ENCODE data around the gene WDR27.
"Not testable (repeated sequence)": the region's sequence is repeated elsewhere in the genome, so short reads cannot be mapped to it uniquely, and the experiment has no call there.

Gene WDR27

GRCh38 chr6:169604076-169604475 is 97.8 kb downstream of the WDR27 start:
- no peak for DNase-seq (ENCODE audit: low read depth in 2 of 2)

DNA sequence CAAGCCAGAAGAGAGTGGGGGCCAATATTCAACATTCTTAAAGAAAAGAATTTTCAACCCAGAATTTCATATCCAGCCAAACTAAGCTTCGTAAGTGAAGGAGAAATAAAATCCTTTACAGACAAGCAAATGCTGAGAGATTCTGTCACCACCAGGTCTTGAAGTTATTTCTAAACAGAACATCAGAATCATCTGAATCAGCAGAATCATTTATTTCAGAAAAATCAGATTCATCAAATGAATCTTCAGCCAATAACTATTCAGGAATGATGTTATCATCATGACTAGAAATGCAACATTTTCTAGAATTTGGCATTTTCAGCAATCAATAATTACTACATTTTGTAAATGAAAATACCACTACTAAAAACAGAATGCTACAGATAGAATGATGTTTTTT is 100.7 kb downstream of the WDR27 start:
- DNase-seq (ENCODE audit: low read depth in 2 of 2) = not testable (repeated sequence)

GRCh38 chr6:169592558-169592957 is 109.3 kb downstream of the WDR27 start:
- no peak for DNase-seq (ENCODE audit: low read depth in 2 of 2)

DNA sequence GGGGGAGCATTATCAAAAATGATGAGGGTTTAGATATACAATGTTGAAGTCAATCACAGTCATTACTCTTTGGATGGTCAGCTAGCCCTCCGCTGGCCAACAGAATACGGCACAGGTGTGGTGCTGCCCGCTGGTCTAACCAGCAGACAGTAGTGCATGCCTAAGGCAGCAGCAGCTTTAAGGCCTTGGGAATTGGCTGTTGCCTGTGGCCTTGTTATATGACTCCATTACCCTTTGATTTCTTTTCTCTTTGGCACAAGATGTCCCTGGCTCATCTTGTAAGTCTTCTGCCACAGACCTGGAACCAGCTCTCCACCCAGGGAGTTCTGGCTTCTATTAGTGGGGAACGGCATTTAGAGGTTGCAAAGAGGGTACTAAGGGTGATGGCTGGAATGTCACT is 110.2 kb downstream of the WDR27 start:
- DNase-seq (ENCODE audit: low read depth in 2 of 2) = no peak

DNA sequence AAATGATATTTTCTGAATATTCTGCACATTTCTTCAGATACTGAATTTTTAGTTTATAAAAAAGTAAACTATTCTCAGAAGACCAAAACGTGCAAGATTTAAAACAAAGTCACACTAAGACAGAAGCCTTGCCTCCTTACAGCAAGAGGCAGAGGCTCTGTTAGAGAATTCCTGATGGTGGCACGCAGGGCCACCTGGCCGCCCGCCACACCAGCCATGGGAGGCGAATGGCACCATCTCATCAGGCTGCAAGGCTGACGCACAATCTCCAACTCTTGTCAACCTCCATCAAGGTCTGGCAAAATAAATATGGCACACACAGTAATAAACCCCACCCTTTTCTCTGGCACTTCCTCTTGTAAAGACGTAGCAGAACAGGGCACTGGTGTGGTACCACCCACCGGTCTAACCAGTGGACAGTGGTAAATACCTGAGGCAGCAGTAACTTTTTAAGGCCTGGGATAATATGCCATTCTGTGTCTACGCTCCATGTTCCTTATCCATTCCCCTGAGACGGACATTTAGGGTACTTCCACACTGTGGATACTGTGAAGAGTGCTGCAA is 111.4 kb downstream of the WDR27 start:
- DNase-seq (ENCODE audit: low read depth in 2 of 2) = no peak

DNA sequence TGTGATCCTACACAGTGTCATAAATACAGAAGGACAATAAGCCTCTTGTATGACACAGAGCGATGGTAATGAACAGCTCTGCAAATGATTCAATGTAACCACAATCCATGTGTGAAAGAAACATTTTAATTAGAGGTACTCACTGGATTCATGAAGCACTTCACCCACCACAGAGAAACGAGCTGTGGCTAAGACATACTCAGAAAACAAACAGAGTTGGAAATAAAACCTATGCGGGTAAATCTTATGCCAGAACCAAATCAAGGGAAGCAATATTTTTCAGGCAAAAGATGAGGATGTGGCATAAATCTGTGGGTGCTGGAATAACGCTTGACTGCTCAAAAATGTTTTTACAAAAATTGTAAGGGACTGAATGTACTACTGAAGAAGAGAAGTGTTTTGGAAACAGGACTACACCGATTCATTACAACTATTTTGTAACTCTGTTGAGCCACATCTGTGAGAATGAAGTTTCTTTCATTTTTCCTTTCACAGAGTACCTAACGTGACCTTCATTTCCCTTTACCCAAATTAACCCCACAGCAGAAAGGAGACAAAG is 112.1 kb downstream of the WDR27 start:
- no peak for DNase-seq (ENCODE audit: low read depth in 2 of 2)

GRCh38 chr6:169589293-169589692 is 112.5 kb downstream of the WDR27 start:
- DNase-seq (ENCODE audit: low read depth in 2 of 2) = no peak

DNA sequence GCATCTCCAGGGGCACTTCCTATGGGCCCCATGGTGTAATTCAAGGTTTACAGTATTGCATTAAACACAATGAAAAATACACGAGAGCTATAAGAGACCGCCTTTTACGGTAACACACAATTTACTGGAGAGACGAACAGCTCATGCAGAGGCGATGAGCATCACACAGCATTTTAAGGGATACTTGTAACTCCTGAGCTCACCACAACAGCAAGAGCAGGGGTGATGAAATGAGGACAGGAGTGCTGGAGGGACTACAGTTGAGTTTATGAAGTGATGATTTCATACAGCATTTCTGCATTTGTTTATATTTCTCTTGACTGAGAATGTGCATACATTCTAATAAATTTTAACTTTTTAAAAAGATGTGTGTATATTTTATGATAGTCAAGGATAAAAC is 113.9 kb downstream of the WDR27 start:
- DNase-seq (ENCODE audit: low read depth in 2 of 2) = no peak

- no peak for DNase-seq (ENCODE audit: low read depth in 2 of 2)
Observed at GRCh38 chr6:169583886-169584541, 117.8 kb downstream of the WDR27 start.

GRCh38 chr6:169579407-169580111 is 122.3 kb downstream of the WDR27 start:
- no peak for DNase-seq (ENCODE audit: low read depth in 2 of 2)

GRCh38 chr6:169577974-169578373 is 123.9 kb downstream of the WDR27 start:
- DNase-seq (ENCODE audit: low read depth in 2 of 2) = no peak

DNA sequence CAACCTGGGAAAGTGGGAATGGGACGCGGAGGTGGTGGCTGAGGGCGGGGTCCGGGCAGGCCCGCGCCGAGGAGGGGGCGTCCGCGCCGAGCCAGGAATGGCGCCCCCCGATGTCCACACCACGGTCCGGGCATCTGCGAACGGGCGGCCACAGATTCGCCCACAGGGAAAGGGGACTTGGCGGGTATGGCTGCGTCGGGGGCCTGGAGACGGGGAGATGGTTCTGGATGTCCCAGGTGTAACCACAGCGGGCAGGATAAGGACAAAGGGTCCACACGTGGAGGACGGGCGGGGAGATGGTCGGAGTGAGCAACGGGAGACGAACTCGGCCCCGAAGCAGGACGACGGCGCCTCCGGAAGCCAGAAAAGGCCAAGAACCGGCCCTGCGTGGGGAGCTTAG is 124.6 kb downstream of the WDR27 start:
- no peak for DNase-seq (ENCODE audit: low read depth in 2 of 2)

- no peak for DNase-seq (ENCODE audit: low read depth in 2 of 2)
Observed at GRCh38 chr6:169575821-169576220, 126.0 kb downstream of the WDR27 start.

DNA sequence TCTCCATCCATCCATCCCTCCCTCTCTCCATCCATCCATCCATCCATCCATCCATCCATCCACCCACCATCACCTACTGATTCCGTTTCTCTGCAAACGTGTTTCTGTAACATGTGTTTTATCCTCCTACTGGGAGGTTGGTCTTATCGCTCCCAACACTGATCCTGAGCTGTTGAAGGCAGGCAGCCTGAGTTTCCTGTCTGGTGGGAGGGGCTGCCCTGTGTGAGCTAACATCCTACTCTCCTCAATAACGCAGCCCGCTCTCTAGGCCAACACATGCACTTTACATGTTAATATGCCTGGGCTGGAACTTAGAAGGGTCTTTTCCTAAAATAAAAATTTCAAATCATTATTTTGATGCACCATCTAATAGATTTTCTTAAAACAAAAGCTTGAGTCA is 126.5 kb downstream of the WDR27 start:
- no peak for DNase-seq (ENCODE audit: low read depth in 2 of 2)

- DNase-seq (ENCODE audit: low read depth in 2 of 2) = no peak
Observed at GRCh38 chr6:169574420-169574819, 127.4 kb downstream of the WDR27 start.

DNA sequence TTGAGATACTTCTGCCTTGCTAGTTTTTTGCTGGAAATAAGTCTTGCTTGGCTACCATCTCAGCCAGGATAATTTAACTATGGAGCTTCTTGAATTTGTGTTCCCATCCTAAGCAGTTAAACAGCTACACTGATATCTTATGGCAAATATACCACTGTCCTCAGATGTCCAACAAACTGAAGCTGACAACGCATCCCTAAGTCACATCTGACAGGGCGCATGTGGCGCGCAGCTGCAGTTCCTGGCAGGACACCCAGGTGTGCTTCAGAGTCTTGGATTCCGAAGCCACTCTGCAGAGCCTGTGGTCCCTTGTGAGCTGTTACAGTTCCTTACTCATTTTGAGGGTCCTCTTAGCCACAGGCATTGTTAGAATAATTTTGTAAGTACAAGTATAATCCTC is 127.9 kb downstream of the WDR27 start:
- DNase-seq (ENCODE audit: low read depth in 2 of 2) = no peak

GRCh38 chr6:169571123-169571962 is 130.5 kb downstream of the WDR27 start:
- DNase-seq (ENCODE audit: low read depth in 2 of 2) = no peak

- no peak for DNase-seq (ENCODE audit: low read depth in 2 of 2)
Observed at GRCh38 chr6:169568314-169569087, 133.3 kb downstream of the WDR27 start.

DNA sequence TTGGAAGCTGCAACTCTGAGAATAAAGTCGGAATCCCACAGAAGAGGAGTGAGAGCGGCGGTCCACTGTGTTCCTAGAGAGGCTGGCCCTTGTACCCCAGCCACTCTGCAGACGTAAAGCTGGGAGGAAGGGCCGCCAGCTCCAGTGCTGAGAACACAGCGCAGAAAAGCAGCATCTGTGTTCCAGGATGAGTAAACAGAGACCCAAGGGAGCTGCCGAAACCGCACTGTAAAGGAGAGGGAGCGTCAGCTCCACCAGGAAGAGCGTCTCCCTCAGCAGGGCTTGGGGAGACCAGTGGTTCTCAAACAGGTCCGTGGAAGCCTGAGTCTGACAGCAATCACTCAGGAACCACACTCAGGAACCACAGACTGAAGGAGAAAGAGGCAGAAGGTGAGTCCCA is 134.0 kb downstream of the WDR27 start:
- no peak for DNase-seq (ENCODE audit: low read depth in 2 of 2)

GRCh38 chr6:169566961-169567750 is 134.7 kb downstream of the WDR27 start:
- DNase-seq (ENCODE audit: low read depth in 2 of 2) = no peak
